ENCODE results near the gene PAK5. TPM values are rescaled to one million over a fixed set of nuclear protein-coding genes. Genes with fewer than 3 reads are reported as not detected.

PAK5 gene
- total RNA-seq, 1 donor from 2014 or later, result 3.1 TPM

DNA sequence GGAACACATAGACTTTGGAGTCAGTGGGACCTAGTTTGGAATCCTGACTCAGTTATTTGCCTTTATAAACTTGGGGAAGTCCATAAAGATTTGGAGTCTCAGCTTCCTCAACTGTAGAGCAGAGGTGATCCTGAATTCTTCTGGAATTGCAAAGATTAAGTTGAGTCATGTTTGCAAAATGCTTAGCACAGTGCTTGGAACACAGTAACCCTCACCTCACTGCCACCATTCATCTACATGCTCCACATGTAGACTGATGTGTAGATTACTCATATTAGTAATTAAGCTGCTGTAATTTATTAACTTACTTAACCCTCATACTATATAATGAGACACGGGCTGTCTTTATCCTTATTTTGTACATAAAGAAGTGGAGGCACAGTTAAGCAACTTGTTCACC is 263.0 kb downstream of the PAK5 start:
- DNase-seq (ENCODE audit: low spot score), result no peak

DNA sequence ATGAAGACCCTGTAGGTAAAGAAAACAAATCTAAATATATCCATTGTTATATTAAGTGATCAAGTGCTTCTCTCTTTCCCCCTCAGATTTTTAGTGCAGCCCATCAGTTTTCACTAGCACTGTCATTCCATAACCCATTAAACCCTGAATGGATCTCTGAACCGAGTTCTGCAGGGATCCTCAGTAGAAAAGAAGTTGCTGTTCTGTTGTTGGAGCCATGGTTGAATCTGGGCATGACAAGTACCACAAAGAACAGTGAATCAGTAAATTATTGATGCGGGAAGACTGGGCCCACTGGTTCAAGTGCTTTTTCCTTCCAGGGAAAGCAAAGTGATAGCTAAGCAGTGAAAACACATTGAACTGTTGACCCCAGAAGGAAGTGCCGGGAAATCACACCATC is 264.1 kb downstream of the PAK5 start:
- DNase-seq (ENCODE audit: low spot score), result no peak

DNA sequence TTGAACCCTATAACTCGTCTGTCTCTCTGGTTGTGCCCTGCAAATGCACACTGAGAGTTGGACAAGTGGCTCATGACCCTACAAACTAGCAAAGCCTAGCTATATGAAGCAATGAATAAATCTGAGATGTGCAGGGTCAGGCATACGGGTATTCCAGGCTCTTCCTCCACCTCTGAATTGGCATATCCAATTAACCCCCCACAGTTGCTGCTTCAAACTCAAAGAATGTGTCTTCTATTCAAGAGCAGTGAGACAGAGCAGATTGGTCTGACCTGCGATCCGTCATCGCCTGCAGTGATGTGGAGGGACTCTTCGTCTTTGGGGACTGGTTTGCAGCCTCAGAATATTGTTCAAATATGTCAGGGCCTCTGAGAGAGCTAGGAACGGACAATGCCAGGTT is 264.7 kb downstream of the PAK5 start:
- DNase-seq (ENCODE audit: low spot score), result no peak

DNA sequence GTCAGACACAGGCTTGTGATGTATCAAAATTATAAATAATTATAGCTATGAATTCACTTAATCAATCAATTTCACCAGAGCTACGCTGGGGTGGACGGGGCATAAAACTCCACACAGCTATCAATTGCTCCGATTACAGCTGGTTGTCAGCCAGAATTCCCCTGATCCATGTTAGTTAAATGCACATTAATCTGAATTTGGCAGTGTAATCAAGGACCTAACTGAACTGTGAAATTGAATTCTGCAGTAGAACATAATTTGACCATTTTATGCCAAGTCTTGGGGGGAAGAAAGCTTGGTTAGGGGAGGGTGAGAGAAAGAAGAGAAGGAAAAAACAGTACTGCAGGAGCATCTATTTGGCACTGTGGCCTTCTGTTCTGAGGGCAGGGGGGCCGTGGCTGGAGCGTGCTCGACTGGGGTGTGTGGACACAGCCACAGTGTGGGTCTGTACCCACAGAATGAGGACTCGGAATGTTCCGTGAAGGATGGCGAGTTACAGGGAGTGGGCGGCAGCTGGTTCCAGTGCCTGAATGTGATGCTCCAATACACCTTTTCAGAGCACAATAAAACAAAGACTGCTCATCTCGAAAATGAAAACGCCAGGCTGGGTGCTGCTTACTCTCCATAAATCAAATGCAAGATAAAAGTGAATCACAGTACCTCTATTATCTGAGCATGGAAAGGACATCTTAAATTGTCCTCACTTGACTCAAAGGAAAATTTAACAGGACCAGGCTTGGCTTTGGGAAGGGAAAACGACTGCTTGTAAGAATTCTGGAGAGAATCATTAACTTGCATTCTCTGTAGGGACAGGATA is 265.3 kb downstream of the PAK5 start:
- no peak for DNase-seq (ENCODE audit: low spot score)

DNA sequence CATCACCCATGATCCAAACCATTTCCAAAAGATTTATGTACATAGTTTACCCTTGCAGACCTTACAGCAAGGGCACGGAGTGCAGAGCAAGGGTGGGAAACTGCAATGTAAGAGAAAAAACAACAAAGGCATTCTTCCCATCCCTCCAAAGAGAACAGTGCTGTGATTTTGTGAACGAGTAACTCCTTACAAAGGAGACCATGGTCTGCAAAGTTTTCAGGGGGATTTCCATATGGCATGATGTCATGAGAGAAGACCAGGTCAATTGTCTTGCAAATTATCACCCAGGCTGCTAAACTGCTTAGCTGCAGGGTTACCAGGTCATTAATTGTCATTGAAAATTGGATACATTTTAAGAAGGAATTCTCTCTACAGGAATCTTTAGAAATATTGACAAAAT is 266.2 kb downstream of the PAK5 start:
- no peak for DNase-seq (ENCODE audit: low spot score)

DNA sequence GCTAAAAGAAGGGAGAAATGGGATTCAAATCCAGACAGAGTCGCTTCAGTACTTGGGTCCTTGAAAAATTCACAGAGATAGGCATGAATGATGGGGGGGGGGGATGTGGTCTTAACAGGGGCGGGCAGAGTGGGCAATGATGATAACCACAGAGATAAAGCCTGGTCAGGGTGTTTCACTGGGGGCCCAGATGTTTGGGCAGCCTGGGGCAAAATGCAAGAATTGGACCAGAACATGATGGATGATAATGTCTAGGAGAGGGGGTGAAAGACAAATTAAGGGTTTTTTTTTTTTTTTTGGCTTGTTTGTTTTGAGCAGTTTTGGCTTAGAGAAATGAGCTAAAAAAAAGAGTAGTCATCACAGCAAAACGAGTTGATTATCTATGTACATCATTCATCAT is 267.1 kb downstream of the PAK5 start:
- DNase-seq (ENCODE audit: low spot score), result no peak

DNA sequence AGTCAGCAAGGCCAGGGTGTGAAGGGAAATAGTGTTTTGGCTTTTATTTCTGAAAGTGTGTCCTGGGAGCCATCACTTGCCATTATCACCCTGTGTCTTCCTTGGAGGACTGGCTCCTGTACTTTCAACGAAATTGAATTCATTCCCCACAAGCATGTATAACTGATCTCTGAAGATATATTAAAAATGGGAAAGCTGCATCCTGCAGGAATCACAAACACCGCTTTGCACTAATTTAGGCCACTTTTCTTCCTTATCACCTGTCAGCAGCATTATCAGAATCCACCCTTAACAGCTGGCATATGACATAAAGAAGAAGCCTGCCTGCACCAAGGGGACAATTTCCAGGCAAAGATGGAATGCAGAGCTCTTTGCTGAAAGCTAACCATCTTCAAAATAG is 268.3 kb downstream of the PAK5 start:
- no peak for DNase-seq (ENCODE audit: low spot score)

DNA sequence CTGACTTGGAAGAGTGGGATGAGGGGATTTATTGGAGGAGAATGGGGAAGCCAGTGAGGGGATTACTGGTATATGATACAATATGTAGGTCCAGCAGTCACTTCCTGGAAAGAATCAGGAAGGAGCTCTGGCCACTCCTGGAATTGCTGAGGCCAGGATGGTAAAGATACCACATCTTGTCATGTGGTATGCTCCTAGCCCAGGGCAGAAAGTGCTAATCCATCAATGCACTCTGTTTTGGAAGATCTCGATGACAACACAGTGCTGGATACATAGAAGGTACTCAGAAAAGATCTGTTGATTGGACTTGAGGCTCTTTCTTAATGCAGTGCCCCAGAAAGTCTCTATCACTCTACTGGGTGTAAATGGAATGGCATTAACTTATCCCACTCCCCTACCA is 271.9 kb downstream of the PAK5 start:
- no peak for DNase-seq (ENCODE audit: low spot score)

DNA sequence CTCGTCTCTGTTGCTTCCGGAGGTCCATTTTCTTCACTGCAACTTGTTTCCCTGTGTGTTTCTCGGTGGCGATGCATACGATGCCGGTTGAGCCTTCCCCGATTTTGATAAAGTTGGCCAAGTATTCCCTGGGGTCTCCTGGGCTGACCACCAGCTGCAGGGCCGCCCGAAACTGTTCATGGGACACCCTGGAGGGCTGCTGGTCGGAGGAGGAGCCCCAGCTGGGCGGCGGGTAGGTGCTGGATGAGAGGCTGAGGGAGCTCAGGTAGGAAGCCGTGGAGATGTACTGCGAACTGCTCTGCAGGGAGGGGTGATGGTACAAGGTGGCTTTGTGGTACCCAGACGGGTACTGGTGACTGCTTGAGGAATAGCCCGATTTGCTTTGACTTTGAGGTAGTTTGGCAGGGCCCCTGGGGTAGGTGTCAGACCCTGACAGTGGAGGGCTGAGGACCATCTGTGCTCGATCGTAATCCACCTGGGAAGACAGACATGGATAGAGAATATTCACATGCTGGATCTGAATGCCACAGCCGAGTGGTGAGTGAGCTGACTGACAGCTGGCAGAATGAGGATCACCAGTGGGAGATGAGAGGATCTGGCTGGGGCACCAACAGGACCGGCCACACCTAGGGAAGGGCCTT is 272.8 kb downstream of the PAK5 start:
- DNase-seq (ENCODE audit: low spot score), result no peak

DNA sequence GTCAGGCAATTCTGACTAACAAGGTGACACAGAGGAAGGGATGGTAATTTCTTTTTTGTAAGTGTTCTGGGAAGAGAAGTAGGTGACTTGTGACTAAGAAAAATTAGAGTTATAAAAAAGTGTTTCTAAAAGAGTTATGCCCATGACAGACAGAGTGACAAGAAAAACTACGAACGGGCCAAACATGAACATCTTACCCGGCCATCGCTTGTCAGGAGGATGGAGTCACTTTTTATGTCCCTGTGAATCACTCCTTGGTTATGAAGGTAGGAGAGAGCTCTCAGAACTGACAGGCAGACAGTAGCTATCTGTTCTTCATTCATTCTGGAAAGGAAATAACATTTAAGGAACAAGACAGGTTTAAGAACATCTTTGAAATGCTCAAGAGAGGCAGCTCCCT is 281.5 kb downstream of the PAK5 start:
- no peak for DNase-seq (ENCODE audit: low spot score)

DNA sequence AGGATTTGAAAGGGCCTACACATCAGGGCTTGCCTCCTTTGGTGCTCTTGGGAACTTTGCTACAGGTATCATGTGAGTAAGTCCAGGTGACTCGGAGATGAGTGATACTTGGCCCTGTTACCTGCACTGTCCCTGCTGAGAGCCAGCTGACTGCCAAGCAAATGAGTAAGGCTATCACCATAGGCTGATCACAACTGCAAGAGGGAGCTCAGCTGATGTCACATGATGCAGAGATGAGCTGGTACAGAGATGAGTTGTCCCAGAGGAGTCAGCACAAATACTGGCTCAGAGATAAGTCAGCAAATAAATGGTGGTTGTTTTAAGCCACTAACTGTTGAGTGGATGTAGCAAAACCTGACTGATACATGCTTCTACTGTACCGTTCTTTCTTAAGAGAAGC is 283.1 kb downstream of the PAK5 start:
- DNase-seq (ENCODE audit: low spot score), result no peak

DNA sequence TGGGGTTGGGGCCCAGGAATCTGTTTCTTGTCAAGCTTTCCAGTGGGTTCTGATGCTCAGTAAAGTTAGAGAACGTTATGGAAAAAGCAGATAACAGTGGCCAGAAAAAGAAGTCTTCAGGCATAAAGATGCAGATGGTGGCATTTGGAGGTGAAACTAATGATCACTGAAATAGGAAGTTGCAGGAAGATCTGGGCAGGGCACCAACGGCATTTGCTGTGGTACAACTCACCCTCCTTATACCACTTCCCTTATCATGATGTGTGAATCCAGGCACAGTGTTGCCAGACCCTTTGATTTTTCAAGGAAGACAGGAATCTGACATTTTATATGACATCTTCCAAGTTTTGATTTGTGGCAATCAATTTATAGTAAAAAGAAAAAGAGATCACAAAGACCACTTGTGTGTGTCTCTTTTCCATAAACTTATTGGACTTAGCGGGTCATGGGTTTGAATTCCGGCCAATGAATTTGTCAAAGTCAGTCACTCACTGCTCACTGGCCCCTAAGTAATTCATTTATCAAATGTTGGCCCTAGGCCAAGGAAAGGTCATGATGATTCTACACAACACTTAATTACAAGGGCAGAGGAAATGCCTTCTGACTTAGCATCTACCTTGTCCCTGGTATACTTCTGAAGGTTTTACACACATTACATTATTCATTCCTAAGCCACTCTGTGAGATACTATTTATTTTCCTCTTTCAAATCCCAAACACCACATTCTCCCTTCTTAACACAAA is 286.9 kb downstream of the PAK5 start:
- no peak for DNase-seq (ENCODE audit: low spot score)

DNA sequence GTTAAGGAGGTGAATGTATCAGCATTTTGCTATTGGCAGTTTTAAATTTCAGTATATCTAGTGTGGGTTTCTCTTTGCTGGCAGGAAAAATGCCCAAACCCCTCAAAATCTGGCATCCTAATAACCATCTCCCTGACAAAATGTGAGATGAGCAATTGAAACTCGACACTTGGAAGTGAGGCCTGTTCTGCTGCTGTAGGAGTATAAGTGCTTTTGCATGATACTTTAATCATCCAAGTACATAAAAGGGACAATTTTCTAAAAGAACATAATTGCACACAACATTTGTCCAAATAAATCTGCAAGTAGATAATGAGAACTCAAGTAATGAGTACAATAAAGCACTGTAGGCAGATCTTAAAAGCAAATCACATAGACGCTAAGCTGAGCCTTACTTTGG is 288.0 kb downstream of the PAK5 start:
- DNase-seq (ENCODE audit: low spot score), result no peak

DNA sequence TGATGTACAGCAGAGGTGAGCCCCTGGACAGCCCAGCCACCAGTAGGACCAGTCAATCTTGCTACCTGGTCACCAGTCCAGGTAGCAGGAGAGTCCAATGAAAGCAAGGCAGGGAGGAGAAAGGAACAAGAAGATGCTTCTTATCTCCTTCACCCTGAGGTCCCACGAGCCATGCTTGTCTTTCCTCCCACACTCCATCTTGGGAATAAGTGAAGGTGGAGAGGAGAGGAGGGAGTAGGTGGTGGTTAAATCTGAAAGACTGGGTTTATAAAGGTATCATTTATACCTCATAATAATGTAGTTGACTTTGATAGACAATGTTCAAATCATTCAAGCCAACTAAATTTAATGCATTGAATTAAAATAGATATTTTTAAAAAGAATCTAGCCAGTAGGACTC is 288.6 kb downstream of the PAK5 start:
- DNase-seq (ENCODE audit: low spot score), result no peak

DNA sequence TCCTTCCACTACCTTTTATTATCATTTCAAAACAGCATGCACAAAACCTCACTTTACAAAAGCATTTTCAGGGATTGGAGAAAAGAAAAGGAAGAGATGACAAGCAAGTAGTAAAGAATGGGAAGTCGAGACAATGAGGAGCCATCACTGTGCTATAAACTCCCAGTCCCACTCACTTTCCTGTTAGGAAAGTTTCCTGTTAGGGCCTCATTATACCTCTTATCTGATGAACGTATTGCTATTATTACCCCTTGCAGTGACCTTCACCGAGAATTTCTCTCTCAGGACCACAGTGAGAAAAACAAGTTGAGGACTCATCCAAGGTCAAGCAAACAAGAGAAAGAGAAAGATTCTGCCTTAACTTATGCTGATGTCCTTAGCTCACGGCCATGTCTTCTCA is 295.7 kb downstream of the PAK5 start:
- DNase-seq (ENCODE audit: low spot score), result no peak

DNA sequence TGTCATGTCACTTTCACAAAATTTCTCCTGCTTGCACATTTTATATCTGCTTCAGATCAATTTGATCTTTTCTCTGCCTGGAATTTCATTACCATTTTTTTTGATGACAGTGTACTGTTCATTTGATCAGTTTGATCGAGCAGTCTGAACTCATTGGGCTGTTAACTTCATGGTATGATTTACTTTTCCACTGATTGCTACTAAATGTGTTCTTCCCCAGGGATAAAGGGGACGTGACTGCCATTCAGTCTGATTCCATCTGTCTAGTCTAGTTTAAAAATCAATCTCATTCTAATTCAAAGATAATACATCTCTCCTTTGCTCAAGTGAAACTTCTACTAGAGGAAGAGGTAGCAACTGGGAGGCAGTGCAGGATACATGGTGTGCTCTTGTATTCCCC is 303.4 kb downstream of the PAK5 start:
- no peak for DNase-seq (ENCODE audit: low spot score)

DNA sequence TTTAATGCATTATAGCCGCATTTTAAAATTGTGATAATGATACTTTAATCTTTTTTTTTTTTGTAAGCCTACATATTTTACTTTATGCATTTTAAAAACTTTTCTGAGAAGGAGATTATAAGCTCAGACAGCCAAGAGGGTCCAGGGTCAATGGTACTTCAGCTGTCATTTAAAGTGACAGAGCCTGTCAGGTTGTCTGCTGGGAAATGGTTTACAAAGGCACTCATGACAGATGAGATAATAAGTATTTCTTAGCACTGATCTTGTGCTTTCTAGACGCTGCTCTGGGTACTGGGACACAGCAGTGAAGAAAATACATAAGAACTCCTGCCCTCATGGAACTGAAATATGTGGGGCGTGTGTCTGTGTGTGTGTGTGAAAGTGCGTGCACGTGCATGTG is 304.9 kb downstream of the PAK5 start:
- DNase-seq (ENCODE audit: low spot score), result no peak

DNA sequence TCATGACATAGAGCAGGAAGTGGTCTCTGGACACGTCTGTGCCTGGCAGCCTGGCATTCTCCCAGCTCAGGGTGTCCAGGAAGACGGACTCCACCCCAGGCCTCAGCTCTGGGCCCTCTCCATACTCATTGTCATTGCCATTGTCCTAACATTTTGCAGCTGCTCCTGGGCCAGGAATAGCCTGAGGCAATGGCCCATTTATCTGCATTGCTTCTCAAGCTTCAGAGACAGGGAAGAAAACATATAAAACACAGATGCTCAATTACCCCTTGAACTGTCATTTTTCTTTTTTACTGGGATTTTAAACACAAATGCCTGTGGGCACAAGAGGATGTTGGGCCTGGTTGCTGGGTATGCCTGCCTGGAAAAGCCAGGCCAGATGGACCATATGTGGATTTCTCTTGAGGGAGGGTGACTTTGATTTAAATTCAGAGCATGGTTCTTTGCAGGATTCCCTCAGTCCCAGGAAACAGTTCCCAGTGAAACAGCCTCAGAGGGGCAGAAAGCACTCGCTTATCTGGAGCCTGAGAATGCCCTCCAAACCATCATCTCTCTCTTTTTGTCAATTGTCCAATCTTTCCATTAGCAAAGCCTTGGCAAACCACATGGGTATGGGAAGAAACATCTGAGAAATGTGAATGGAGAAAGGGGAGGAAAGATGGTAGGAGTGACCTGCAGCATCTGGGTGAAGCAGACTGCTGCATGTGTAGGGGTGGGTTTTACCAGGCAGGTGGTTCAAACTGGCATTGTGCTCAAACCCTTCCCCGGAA is 306.6 kb downstream of the PAK5 start:
- DNase-seq (ENCODE audit: low spot score), result no peak

DNA sequence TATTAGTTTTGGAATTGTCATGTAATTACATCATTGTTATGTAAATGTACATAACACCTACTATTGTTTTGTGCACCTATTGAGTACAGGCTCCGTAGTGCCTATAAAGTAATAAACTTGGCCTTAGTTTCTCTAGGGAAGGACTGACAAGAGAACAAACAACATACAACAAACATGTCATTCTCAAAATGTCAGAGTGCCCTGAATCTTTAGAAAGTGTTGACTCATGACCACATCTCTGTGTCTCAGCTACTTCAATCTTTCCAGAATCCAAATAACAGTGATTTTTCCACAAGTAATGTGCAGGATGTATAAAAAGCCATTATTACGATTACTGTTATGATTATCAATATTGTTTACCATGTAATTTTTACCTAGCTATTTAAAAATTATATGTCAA is 307.3 kb downstream of the PAK5 start:
- DNase-seq (ENCODE audit: low spot score), result no peak

DNA sequence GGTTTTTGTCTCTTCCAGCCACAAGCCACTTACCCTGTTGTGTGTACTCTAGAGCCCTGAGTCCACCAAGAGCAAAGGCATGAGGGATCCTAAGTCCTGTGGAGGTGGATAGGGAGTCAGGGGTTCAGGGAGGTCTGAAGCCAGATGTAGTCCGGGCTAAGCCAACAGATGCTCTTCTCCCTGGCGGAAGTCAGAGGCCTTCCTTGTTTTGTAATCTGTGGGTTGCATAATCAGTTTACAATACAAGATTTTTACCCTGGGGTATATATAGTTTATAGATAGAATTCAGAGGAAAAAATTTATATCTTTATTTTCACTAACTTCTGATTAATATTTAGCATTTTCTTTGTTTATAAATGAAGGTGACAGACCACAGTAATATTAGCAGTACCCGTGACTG is 315.2 kb downstream of the PAK5 start:
- no peak for DNase-seq (ENCODE audit: low spot score)

DNA sequence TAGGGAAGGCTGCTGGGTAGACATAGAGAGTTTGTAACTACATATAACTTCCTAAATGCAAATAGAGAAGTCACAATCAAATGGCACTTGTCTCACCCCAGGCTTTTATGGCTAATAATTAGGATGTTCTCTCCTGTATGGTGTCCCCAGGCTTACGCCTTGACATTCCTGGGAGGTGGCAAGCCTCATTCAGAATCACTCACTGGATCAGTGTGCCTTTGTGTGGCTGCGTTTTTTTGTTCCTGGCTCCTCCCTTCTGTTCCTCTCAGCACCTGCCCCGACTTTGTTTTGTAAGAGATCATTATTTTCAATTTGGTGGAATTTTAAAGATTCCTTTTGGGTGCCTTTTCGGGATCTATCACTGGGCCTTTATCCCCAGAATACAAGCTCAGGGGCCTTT is 318.8 kb downstream of the PAK5 start:
- no peak for DNase-seq (ENCODE audit: low spot score)

DNA sequence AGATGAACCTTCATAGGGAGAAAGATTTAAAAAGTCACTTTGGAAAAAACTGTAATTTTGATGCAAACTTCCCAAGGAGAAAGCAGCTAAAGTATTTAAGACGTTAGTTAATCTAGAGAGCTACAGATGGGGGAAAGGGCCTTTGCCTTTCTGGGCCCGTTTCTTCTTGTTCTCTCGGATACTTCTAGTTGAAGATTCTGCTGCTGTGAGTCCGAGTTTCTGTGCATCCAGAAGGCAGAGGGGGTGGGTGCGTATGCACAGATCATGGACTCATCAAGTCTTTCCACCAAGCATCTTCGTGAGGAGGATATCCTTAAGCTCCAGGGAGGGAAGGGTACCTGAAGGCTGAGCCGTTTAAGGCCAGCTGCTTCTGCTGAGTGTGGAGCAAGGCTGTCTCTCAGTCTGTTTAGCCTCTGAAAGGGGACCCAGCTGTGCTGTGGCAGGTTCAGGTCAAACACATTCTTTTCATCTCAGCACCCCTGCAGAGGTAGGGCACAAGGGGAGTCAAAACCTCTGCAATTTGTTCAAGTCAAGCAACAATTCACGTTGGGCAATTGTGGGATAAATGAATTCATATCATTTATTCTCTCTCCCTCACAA is 320.2 kb downstream of the PAK5 start:
- no peak for DNase-seq (ENCODE audit: low spot score)
